AG09309 (cell line): Measurements from ENCODE around the gene MRPS21.
"Not testable (repeated sequence)": the region's sequence is repeated elsewhere in the genome, so short reads cannot be mapped to it uniquely, and the experiment has no call there.

Source experiments
- DNase-seq: peaks from one replicate; pipeline ENCODE4 v3.0.0-alpha.2; 2010; ENCODE audit warnings: low read depth
- H3K4me3 ChIP-seq: 2 replicates; pipeline ENCODE4 v1.5.1; 2011; ENCODE audit warnings: mild to moderate bottlenecking, low read depth, low read length, moderate library complexity; ENCODE audit not compliant: control insufficient read depth
- TF ChIP-seq, protein P1 (sequence below): IDR thresholded peaks from 2 replicates; pipeline ENCODE4 v1.5.1; 2011; ENCODE audit warnings: mild to moderate bottlenecking, low read depth, low read length, inconsistent platforms; ENCODE audit not compliant: insufficient read depth, control insufficient read depth; ENCODE audit errors: missing control alignments

The MRPS21 gene

GRCh38 chr1:150302338-150302737, 8.7 kb downstream of the MRPS21 start:
- TF ChIP-seq, protein P1, sequence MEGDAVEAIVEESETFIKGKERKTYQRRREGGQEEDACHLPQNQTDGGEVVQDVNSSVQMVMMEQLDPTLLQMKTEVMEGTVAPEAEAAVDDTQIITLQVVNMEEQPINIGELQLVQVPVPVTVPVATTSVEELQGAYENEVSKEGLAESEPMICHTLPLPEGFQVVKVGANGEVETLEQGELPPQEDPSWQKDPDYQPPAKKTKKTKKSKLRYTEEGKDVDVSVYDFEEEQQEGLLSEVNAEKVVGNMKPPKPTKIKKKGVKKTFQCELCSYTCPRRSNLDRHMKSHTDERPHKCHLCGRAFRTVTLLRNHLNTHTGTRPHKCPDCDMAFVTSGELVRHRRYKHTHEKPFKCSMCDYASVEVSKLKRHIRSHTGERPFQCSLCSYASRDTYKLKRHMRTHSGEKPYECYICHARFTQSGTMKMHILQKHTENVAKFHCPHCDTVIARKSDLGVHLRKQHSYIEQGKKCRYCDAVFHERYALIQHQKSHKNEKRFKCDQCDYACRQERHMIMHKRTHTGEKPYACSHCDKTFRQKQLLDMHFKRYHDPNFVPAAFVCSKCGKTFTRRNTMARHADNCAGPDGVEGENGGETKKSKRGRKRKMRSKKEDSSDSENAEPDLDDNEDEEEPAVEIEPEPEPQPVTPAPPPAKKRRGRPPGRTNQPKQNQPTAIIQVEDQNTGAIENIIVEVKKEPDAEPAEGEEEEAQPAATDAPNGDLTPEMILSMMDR, result no peak
- no peak for DNase-seq
- no peak overlapping the region for H3K4me3 ChIP-seq

DNA sequence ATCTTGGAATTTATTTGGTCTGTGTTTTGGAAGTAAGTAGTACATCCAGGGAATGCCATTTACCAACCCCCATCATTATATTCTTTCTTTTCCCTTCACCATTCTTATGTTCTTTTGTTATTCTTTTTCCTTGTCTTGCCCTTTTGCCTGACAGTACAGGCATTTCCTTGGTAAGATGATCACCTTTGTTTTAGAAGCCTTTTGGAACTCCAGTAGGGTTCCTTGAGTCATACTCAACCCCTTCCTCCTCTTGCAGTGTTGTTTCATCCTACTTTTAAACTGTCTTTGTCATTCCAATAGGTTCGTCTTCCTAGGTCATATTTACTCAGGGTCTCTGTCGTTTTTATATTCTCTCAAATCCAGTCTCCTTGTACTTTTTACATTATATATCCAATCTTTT, 9.2 kb downstream of the MRPS21 start:
- no peak for DNase-seq
- H3K4me3 ChIP-seq, result no peak overlapping the region
- TF ChIP-seq, protein P1, result no peak

GRCh38 chr1:150308585-150308984, 14.9 kb downstream of the MRPS21 start:
- DNase-seq, H3K4me3 ChIP-seq: not testable (repeated sequence)

- TF ChIP-seq, protein P1, result no peak
- DNase-seq, result no peak
- no peak overlapping the region for H3K4me3 ChIP-seq
Observed at GRCh38 chr1:150309758-150310508, 16.3 kb downstream of the MRPS21 start.

- no peak for DNase-seq
- no peak overlapping the region for H3K4me3 ChIP-seq
- TF ChIP-seq, protein P1, result no peak
Observed at GRCh38 chr1:150311762-150312161, 18.1 kb downstream of the MRPS21 start.

- not testable (repeated sequence) for DNase-seq, H3K4me3 ChIP-seq
Observed at GRCh38 chr1:150314691-150315090, 21.0 kb downstream of the MRPS21 start.

- TF ChIP-seq, protein P1, result no peak
- H3K4me3 ChIP-seq, result peak overlapping the region; percentile 70
- no peak for DNase-seq
Observed at GRCh38 chr1:150320667-150320978, 27.0 kb downstream of the MRPS21 start.

DNA sequence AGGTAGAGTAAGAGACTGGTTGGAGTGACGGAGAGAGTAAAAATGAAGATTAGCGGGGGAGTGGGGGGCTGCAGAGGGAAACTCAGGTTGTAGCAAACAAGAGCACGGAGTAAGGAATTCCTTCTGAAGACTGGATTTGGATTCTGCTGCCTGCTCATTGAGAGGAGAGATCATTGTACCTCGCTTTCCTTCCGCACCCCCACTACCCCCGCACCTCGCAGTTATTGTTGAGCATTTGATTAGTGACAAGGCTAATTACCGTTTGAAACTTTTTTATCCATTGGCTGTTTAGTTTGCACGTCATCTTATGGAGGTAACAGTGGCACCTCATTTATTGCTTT, 28.1 kb downstream of the MRPS21 start:
- no peak for DNase-seq
- TF ChIP-seq, protein P1, result no peak
- H3K4me3 ChIP-seq, result peak overlapping the region; percentile 70
